ENCODE data around the gene ATP1B2. TPM values are rescaled to one million over a fixed set of nuclear protein-coding genes. Genes with fewer than 3 reads are reported as not detected.
A peak's percentile ranks its signal among the peaks of the same experiment; 100 is the strongest.

Gene ATP1B2
- total and polyA plus RNA-seq, 4 donors: 0.31 to 16.0 (median 0.87) TPM

DNA sequence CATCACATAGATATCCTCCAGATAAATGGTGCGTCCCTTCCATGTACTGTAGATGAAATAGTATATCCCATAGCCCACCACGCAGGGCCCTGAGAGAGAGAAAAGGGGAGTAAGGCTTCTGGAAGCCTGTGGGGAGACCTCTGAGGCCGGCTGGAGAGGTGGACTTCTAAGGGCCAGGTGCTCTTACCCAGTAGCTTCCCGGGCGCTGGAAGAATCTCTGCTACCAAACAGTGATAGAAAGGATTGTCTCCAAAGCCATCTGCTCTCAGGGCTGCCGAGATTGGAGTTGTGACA lies 23.8 kb upstream of the ATP1B2 start:
- DNase-seq (no peak), ATAC-seq (ENCODE audit: insufficient read depth, low FRiP score) (no peak)
- H3K36me3 ChIP-seq (ENCODE audit: control insufficient read depth in 4 of 4, insufficient read depth in 4 of 4, low read length in 4 of 4): peaks cover 0 to 4% (median 2%) of the 10 kb centered on the region in 4 donors
- no peaks in the 10 kb centered on the region for H3K27me3 ChIP-seq (ENCODE audit: control insufficient read depth in 3 of 3, insufficient read depth in 3 of 3, low read length in 2 of 3)
- H3K9me3 ChIP-seq (ENCODE audit: control insufficient read depth in 4 of 4, insufficient read depth in 3 of 4, low read length in 3 of 4): no peaks in the 10 kb centered on the region
- peak overlapping the region; percentile 93 to 95 for H3K27ac ChIP-seq (ENCODE audit: low read depth in 1 of 2, low read length in 1 of 2)
- peaks cover 0 to 23% (median 0%) of the 10 kb centered on the region in 5 donors for H3K4me1 ChIP-seq (ENCODE audit: control insufficient read depth in 5 of 5, insufficient read depth in 5 of 5, low read length in 5 of 5)
- no peak for TF ChIP-seq CTCF (IDR thresholded peaks at IDR 0.05; ENCODE audit: control extremely low read depth, extremely low read depth)
- peak overlapping the region; percentile 88 to 96 for H3K9ac ChIP-seq (ENCODE audit: insufficient read depth in 1 of 2, low read length in 2 of 2)
- H3K4me3 ChIP-seq: peak overlapping the region; percentile 60
- WGBS, 2 donors: 31 to 34% methylated on average over 6 of the region's 6 CpGs

DNA sequence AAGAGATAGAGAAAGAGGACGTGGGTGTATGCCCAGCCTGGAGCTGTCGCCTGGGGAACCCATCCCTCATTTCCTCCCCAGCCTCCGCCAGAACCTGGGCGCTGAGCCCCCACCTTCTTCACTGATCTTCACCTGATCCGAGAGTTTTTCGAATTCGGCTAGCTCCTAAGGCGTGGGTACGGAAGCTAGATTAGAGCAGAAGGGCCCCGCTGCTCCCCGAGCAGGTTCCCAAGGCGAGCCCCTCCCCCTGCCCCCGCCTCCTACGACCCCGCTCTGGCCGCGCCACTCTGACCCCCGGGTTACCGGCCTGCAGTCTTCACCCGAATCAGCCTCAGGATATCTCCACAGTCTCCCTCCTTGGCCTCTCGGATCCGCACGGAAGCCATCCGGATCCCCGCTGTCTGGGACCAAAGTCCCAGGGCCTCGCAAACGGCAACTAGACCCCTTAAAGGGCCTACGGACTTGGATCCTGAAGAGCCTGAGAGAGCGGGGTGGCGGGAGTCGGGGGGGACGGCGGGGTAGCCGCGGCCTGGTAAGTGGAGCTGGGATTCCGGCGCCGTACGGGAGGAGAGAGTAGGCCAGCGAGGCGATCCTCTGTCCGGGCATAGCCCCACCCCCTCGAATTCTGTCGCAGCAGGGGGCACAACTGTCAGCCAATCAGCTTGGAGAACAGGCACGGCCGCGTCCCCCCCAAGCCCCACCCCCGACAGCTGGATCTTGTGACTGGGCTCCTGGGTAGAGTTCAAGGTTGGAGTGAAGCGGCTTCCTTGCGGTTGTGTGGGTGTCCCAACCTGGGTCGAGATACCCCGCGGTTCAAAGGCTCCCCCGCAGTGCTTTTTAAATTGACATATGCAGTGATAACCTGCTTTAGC lies 23.2 kb upstream of the ATP1B2 start, which contains the start of gene SAT2:
TSS of gene SAT2 (minus strand) at position 572 of the 872 bp plus-strand sequence. CDS start at position 386, 186 bp downstream.
- Histone ChIP-seq H3K4me1 (ENCODE audit: control insufficient read depth in 5 of 5, insufficient read depth in 5 of 5, low read length in 5 of 5) (peaks cover 0 to 23% (median 0%) of the 10 kb centered on the region in 5 donors), H3K4me3 (peak within 1 kb of the TSS; percentile 60), H3K36me3 (ENCODE audit: control insufficient read depth in 4 of 4, insufficient read depth in 4 of 4, low read length in 4 of 4) (peaks cover 0 to 4% (median 2%) of the 10 kb centered on the region in 4 donors), H3K9me3 (ENCODE audit: control insufficient read depth in 4 of 4, insufficient read depth in 3 of 4, low read length in 3 of 4) (no peaks in the 10 kb centered on the region), H3K27ac (ENCODE audit: low read depth in 1 of 2, low read length in 1 of 2) (peak within 1 kb of the TSS; percentile 93 to 95), H3K9ac (ENCODE audit: insufficient read depth in 1 of 2, low read length in 2 of 2) (peak within 1 kb of the TSS; percentile 88 to 96), H3K27me3 (ENCODE audit: control insufficient read depth in 3 of 3, insufficient read depth in 3 of 3, low read length in 2 of 3) (no peaks in the 10 kb centered on the region)
- DNase-seq: peak; percentile 98
- ATAC-seq (ENCODE audit: insufficient read depth, low FRiP score): peak; percentile 96
- TF ChIP-seq CTCF (IDR thresholded peaks at IDR 0.05; ENCODE audit: control extremely low read depth, extremely low read depth): no peak
- 0 to 1% methylated on average over 54 of the region's 54 CpGs for WGBS, 2 donors

DNA sequence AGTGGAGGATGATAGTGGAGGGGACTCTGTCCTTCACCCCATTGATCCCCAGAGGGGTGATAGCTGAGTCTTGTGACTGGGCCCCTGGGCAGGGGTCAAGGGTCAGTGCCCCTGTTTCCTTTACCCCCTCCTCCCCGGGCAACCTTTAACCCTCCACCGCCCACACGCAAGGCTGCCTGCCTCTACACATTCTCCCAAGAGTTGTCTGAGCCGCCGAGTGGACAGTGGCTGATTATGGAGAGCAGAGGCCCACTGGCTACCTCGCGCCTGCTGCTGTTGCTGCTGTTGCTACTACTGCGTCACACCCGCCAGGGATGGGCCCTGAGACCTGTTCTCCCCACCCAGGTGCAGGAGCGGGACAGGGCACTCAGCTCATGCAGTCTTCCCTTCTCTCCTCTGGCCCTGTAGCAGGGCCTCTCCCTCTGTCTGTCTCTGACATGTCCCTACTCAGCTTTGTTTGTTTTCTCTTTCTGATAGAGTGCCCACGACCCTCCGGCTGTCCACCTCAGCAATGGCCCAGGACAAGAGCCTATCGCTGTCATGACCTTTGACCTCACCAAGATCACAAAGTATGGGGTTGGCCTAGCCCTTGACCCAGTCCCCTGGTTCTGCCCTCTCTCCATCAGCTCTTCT lies 20.7 kb upstream of the ATP1B2 start, which contains the start of gene SHBG:
TSS of gene SHBG (plus strand) at position 197 of the 633 bp plus-strand sequence. CDS start at position 235, 38 bp downstream.
- no peak for DNase-seq

More for the DNA sequence above, 20.7 kb upstream of the ATP1B2 start, which contains the start of gene SHBG:
- H3K27me3 ChIP-seq (ENCODE audit: control insufficient read depth in 3 of 3, insufficient read depth in 3 of 3, low read length in 2 of 3): no peaks in the 10 kb centered on the region
- no peak within 1 kb of the TSS for H3K27ac ChIP-seq (ENCODE audit: low read depth in 1 of 2, low read length in 1 of 2)
- H3K4me1 ChIP-seq (ENCODE audit: control insufficient read depth in 5 of 5, insufficient read depth in 5 of 5, low read length in 5 of 5): peaks cover 0 to 23% (median 0%) of the 10 kb centered on the region in 5 donors
- no peak for ATAC-seq (ENCODE audit: insufficient read depth, low FRiP score)
- H3K4me3 ChIP-seq: no peak within 1 kb of the TSS
- TF ChIP-seq CTCF (IDR thresholded peaks at IDR 0.05; ENCODE audit: control extremely low read depth, extremely low read depth): no peak
- 77 to 84% methylated on average over 13 of the region's 13 CpGs for WGBS, 2 donors
- H3K36me3 ChIP-seq (ENCODE audit: control insufficient read depth in 4 of 4, insufficient read depth in 4 of 4, low read length in 4 of 4): peaks cover 0 to 4% (median 2%) of the 10 kb centered on the region in 4 donors
- H3K9me3 ChIP-seq (ENCODE audit: control insufficient read depth in 4 of 4, insufficient read depth in 3 of 4, low read length in 3 of 4): no peaks in the 10 kb centered on the region
- H3K9ac ChIP-seq (ENCODE audit: insufficient read depth in 1 of 2, low read length in 2 of 2): no peak within 1 kb of the TSS

Data from lung (tissue), 12 donors.